Epithelial cell of prostate (primary cell): ENCODE measurements around the gene PTPRG.
"Not testable (repeated sequence)": the region's sequence is repeated elsewhere in the genome, so short reads cannot be mapped to it uniquely, and the experiment has no call there.

ENCODE experiments used
- DNase-seq: peaks from one replicate; pipeline ENCODE4 v3.0.0-alpha.2; 2011; ENCODE audit warnings: low read depth, low spot score
- H3K27ac ChIP-seq: fragments of 450-650 bp; 2 replicates; pipeline ENCODE4 v1.5.1; 2017; ENCODE audit warnings: mild to moderate bottlenecking

PTPRG gene

DNA sequence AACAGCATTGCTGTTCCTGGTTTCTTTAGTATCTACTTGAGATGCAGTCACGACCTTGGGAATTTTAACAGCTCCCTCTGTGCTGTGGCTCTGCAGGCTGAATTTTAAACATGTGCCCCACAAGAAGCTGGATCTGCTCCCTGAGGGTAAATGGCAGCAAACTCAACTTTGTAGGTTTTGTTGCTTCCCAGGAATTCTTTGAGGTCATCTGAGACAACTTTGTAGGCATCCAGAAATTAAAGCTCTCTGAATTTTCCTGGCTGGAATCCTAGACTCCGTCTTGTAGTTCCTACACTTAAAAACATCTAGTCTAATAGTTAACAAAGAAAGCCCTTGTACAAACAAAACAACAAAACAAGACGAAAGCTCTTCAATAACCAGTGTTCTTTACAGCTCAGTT is 445.7 kb downstream of the PTPRG start:
- no peak overlapping the region for H3K27ac ChIP-seq
- DNase-seq: no peak

DNA sequence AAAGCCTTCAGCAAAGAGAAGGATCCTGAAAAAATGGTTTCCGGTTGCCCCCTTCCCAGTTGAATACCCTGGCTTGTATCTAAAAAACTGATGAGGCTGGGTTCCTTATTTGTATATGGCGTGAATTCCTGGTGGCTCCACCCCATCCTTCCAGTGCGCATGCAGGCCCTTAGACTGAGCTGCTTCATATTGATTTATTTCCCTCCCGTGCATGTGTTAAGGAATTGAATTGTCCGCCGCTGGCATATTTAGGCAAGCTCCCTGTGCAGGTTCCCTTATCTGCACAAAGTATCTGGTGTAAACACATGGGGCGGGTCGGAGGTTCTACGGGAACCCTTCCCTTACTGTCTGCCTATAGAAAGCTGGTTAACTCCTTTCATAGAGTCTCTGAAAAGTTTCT is 449.6 kb downstream of the PTPRG start:
- H3K27ac ChIP-seq: no peak overlapping the region
- no peak for DNase-seq

DNA sequence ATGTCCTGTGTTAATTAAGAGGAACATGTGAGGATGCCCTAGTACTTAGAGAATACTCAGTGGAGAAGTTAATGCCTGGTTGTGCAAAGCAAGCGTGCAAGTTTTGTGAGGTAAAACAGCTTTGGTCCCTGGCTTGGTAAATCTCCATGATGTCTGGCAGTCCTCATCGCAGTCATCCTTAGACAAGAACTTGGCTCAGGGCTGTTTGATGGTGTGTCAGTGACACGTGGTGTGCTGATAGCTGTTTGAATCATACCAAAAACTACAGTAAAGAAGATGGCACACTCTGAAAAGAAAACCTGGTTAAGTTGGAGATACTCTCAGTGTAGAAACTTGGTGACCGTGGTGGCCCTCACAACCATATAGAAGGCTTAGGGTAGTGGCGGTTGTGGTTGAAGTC is 450.3 kb downstream of the PTPRG start:
- H3K27ac ChIP-seq: no peak overlapping the region
- DNase-seq: no peak

DNA sequence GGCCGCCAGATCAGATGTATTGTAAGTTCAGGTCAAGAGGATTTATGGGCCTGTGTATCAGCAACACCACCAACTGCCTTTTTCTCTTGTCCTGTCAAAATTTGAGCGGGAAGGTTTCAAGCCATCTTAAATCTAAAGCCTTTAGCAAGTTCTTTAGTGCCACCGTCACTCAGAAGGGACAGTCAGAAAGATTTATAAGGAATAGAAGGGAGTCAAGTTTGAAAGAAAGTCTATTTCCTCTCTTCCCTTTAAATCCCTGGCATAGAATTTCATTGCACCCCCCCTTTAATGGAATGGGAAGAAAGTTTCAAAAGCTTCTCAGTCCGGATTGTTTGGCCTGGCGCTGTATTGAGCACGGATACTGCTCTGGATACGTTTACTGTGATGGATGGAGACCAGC is 452.6 kb downstream of the PTPRG start:
- no peak overlapping the region for H3K27ac ChIP-seq
- DNase-seq: no peak

DNA sequence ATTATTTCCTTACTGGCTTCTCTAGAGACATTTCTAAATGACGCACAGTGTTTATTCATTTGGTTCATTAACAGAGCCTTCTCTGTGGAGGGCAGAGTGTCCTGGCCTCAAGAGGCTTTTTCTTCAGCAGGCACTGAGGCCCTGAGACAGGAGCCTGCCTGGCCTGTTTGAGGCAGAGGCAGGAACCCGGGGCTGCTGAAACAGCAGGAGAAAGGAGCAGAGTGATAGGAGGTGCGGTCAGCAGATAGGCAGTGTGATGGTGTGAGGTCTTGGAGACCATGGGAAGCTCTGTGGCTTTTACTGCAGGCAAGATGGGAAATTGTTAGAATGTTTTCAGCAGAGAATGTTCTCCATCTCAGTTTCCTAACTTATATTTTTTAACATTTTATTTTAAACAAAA is 453.7 kb downstream of the PTPRG start:
- DNase-seq: no peak
- no peak overlapping the region for H3K27ac ChIP-seq

DNA sequence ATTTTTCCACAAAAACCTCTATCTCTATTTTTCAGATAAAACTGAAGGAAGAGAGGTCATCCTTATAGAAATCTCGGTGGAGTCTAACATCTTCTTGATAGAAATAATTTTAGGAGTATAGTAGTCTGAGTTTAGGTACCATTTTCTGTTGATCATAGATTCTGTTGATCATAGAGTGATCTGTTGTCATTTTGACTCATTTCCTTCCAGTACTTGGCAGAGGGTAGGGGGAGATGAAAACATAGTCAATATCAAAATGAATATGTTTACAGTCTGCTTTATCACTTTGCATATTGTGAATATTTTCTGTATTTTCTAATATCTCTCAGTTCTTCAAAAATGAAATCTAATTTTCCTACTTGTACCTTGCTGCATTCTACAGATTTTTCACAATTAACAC is 458.5 kb downstream of the PTPRG start:
- no peak for DNase-seq
- no peak overlapping the region for H3K27ac ChIP-seq

DNA sequence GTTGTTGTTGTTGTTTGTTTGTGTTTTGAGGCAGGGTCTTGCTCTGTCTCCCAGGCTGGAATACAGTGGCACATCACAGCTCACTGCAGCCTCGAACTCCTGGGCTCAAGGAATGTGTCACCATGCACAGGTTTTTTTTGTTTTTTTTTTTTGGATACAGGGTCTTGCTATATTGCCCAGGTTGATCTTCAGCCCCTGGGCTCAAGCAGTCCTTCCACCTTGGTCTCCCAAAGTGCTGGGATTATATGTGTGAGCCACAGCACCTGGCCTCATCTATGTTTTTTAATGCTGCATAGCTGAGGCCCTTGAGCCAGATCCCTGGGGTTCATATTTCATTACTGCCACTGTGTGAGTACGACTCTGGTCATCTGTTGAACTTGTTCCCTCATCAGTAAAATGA is 459.3 kb downstream of the PTPRG start:
- no peak for DNase-seq
- H3K27ac ChIP-seq: no peak overlapping the region

DNA sequence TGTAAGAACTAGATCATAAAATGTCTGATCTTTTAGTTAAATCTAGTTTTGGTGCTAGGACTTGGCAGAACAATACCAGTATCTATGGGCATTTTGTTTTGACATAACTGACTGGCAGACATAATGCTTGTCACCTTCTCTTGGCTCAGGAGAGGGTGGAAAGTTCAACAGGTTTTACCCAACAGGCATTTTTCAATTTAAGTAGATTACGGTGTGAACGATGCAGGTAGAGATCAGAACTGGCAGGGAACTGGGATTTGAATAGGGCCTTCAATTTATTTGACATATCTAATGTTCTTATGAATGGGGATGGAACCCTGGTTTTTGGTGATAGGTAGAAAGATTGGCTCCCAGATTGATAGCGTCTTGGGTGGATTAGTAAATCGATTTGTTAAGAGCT is 460.9 kb downstream of the PTPRG start:
- H3K27ac ChIP-seq: no peak overlapping the region
- no peak for DNase-seq

DNA sequence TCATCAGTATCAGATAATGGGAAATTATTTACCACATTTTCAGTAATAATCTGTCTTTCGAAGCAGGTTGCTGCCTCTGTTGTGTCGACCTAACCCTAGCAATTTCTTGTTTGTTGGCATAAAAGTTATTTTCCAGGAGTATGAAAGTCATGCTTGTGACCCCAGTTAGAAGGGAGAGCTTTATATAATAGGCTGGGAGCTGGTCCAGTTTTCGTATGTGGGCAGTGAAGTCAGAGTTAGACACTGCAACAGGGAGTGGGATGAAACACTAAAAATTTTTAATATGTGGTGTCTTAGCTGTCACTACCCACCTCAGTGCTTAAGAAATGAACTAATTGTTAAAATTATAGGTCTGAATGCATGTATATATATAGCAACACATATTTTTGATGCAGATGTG is 463.5 kb downstream of the PTPRG start:
- no peak overlapping the region for H3K27ac ChIP-seq
- no peak for DNase-seq

DNA sequence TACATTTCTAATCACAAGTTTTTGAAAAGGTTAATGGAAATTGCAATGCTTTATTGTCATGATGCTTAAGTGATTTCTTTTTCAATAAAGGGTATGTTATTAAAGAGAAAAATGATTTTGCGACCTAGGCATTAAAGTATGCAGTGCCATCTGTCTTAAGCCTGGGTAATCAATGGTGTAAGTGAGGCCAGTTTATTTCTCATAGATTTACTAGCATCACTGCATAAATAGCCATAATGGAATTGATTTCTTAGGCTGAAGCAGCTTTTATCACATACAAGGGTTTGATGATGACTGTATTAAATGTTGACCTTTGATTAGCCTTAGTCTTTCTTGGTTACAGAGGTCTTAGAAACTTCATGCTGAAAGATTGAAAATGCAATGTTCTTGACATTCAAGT is 464.5 kb downstream of the PTPRG start:
- no peak for DNase-seq
- no peak overlapping the region for H3K27ac ChIP-seq

DNA sequence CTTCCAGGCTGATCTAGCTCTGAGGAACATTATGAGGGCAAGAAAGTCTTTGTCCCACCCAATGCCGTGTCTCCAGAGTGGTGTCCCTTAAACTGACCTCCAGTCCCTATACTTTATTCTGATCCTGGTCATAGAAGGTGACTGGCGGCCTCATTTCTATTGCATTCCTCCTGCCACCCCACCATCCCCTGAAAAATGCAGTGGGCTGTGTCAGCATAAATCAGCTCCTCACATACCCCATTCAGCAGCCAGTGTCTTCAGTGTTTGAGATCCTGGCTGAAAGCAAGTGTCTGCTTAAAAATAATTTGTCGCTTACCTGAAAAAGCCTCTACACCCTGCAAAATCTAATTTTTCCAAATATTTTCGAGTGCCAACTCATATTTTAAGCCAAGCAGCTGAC is 465.9 kb downstream of the PTPRG start:
- no peak for DNase-seq
- no peak overlapping the region for H3K27ac ChIP-seq

DNA sequence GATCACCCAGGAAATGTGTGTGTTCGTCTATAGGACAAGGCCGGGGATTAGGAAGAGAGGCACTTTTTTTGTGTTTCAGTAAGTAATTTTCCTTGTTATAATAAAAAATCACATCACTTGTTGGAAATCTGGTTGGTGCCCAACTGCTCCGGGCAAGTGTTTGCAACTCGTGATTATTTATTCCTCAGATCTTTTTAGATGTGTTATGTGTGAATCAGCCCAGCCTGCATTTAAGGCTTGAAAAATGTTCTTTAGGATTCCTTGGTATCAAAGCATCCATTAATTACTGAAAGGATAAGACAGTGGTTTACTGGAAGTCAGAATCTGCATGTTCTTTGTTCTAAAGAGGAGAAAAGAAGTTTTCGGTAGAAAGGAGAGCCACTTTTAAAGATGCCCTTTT is 466.4 kb downstream of the PTPRG start:
- H3K27ac ChIP-seq: no peak overlapping the region
- no peak for DNase-seq

DNA sequence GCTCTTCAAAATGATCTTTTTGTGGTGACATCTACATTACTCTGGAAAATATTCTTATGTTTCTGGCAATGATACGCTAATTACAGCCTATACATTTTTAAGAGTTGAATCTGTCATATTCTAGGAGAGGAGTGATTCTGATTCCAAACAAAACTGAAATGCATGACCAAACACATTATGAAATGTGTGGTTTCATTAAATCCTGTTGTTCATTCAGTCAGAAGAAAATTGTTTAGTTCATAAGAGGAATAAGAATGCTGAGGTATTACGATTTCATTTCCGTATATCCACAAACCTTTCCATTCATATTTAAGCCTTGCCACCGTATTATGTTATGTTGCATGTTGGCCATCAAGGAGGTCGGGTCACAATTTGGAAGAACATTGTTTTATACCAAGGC is 466.9 kb downstream of the PTPRG start:
- DNase-seq: no peak
- no peak overlapping the region for H3K27ac ChIP-seq

DNA sequence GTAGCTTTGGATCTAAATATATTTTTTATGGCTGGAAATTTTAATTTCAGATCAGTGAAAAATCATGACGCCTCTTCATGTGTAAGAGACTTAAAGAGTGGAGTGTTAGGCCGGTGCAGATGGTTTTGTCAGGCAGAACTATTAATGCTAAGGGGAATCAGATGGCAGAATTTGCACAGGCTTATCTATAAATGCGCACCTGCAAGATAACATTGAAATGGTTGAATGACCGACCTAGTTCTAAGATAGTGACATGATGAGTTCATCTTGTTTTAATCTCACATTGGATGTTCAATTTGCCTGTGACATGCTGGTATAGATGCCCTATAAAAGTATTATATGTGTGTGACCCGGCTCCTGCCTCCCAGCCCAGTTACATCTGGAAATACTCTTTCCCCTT is 471.4 kb downstream of the PTPRG start:
- DNase-seq: no peak
- H3K27ac ChIP-seq: no peak overlapping the region

DNA sequence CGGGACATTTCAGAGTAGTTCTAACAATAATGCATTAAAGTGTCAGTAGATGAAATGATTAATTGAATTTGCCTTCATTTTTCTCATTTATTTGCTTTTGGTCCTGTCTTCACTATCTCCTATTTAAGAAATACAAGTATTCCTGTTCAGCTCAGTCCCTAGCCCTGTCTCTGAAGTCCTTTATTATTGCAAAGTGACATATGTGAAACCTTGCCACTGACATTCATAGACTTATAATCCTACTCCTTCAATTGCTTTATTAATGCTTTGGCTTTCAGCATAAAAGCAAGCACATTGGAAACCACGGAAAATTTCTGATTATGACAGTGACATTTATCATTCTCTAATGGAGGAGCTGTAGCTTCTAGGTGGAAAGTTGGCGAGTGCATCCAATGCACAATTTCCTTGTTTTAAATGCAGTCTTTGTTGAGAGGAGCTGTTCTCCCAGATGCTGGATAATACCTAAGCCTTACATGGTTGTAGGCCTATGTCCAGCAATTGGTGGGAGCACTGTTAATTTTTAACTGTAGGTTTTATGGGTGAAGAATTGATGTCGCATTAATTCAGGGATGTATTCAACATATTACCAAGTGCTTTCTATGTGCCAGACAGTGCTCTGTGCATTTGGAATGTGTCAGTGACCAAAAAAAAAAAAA is 474.2 kb downstream of the PTPRG start:
- DNase-seq: no peak
- H3K27ac ChIP-seq: no peak overlapping the region

DNA sequence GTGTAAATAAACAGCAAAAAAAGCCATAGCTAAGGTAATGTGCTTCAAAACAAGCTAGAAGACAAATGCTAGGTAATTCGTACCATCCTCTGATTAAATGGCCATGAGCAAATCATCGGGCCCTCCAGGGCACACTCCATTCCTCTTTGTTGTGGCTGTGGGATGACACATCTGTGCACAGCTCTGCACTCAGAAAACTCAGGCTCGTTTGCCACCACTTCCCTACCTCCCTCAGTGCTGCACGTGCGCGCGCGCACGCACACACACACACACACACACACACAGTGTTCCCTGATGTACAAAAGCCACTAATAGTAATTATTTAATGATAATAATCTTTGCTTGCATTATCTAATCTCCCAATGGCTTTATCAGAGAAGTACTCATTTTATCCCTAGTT is 475.4 kb downstream of the PTPRG start:
- no peak for DNase-seq
- no peak overlapping the region for H3K27ac ChIP-seq

DNA sequence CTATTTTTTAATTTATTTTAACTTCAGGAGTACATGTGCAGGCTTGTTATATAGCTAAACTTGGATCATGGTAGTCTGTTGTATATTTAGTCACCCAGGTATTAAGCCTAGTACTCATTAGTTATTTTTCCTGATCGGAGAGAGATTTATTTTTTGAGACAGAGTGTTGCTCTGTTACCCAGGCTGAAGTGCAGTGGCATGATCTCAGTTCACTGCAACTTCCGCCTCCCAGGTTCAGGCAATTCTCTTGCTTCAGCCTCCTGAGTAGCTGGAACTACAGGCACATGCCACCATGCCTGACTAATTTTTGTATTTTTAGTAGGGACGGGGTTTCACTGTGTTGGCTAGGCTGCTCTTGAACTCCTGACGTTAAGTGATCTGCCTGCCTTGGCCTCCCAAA is 477.4 kb downstream of the PTPRG start:
- DNase-seq, H3K27ac ChIP-seq: not testable (repeated sequence)

DNA sequence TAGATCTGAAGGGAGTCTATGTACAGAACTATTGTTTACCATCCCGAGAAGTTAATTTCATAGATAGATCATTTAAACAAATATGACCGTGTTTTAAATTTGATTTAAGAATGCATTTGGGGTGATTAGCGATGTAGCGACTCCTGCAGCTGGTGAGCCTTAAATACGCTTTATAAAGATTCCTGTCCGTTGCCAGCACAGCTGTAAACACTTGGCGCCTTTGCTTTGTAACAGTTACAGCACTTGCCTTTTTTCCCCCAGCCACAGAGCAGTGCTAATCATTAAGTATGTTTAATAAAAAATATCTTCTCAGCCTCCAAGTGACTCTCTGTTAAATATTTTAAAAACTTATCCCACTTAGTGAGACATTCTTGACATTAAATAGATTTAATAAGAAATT is 478.2 kb downstream of the PTPRG start:
- DNase-seq: no peak
- H3K27ac ChIP-seq: no peak overlapping the region

DNA sequence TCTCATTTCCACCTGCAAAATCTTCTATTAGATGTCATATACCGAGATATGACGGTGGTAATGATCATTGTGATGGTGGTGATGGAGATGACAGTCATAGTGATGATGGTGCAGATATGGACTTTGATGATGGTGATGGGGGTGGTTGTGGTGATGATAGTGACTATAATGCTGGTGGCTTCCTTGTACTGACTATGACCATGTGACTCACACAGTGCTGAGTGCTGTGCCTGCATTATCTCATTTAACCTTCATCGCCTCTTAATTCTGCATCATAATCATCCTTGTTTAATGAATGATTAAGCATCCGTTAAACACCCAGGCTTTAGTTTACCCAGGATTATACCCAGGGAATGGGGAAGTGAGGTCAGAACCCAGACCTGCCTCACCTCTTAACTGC is 480.3 kb downstream of the PTPRG start:
- H3K27ac ChIP-seq: no peak overlapping the region
- DNase-seq: no peak

DNA sequence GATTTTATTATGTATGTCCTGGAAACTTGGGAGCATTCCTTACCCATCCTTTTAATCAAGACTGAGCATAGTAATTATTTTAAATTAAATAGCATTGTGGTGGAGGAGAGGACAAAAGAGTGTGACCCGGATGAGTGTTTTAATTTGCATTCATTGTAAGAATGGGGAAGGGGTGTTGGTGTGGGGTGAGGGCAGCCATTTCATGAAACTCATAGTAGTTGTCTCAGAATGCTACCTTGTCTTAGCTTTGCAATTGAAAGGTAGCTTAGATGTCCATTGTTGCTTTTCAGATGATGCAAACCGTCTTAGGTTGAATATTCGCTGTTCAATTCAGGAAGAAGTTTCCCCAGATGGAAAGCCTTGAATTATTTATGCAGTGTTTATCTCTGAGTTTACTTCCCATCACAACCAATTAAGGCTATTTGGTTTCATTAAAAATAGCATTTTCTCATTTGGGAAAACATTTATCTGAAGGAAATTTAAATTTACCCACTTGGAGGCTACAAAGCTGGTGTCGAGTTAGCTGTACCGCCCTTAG is 483.6 kb downstream of the PTPRG start:
- H3K27ac ChIP-seq: no peak overlapping the region
- no peak for DNase-seq

DNA sequence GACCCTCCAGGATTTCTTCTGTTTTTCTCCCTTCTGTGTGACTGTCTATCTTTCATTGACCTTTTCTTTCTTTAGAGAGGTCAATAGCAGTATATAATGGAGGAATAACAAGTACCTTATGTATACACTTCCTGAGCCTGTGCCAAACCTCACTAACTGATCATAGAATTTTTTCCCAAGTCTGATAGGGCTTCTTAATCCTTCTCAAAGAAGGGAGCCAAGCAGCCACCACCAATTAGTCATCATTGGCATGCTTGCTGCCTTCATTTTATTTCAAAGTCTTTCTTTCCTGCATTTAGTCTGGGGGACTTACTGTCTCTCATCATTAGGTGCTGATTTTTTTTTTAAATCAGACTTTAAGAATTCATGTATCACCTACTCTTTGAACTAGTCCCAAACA is 485.0 kb downstream of the PTPRG start:
- H3K27ac ChIP-seq: no peak overlapping the region
- DNase-seq: no peak

DNA sequence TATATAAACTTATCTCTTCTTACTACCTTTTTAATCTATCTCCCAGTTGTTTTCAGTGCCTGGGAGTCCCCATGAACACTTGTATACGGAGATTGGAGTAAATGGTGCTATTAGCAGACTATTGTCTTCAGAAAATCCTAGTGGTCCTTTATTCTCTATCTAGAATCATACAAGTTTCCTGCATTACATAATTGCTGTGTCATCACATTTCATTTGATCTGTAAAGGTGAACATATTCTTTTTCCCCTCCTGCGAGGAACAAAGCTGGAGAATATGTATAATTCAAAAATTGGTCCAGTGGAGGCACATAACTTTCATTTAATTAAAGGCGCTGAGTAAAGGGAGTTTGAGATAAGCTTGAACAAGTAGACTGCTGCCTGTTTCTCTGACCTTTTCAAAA is 487.2 kb downstream of the PTPRG start:
- DNase-seq: no peak
- H3K27ac ChIP-seq: no peak overlapping the region

DNA sequence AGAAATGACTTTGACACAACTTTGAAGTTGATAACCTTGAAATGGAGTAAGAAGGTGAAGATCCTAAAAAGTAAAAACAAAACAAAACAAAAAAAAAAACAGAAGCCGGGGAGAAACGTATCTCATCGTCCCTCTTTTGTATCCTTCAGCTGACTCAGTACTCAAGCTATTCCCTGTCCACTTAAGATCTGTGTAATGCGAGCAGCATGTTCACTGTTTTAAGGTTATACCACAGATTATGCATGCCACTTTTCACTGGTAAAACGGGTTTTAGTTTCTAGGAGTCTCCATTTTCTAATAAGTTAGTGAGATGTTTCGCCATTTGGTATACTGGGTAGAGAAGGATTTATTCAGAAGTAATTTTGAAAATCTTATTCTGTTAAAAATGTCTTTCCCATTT is 487.7 kb downstream of the PTPRG start:
- H3K27ac ChIP-seq: no peak overlapping the region
- no peak for DNase-seq
